Upper lobe of left lung (tissue), 6 donors: ENCODE measurements around the gene PRR7. TPM values are rescaled to one million over a fixed set of nuclear protein-coding genes. Genes with fewer than 3 reads are reported as not detected.

Experiments
- ATAC-seq, 2 donors: fragments of 200-7000 bp; cut with Tn5 transposase; one replicate each; pipeline ENCODE4 v1.9.1; 2022; ENCODE audit warnings: mild to moderate bottlenecking in 2 of 2, moderate library complexity in 2 of 2; ENCODE audit not compliant: low FRiP score in 2 of 2
- DNase-seq, 2 donors: peaks; one replicate each; pipeline ENCODE4 v3.0.0-alpha.2; 2019 to 2020
- H3K27ac ChIP-seq, 4 donors: fragments of 200-600 bp; sonication (generic); one replicate each; pipeline ENCODE4 v1.5.1; 2016 to 2019
- H3K27me3 ChIP-seq, 4 donors: fragments of 200-600 bp; sonication (generic); one replicate each; pipeline ENCODE4 v1.5.1; 2017 to 2019
- H3K36me3 ChIP-seq, 4 donors: fragments of 200-600 bp; sonication (generic); one replicate each; pipeline ENCODE4 v1.5.1; 2016 to 2019
- H3K4me1 ChIP-seq, 4 donors: fragments of 200-600 bp; sonication (generic); one replicate each; pipeline ENCODE4 v1.5.1; 2018 to 2019
- H3K4me3 ChIP-seq, 4 donors: fragments of 200-600 bp; sonication (generic); one replicate each; pipeline ENCODE4 v1.5.1; 2017 to 2019; ENCODE audit warnings: mild to moderate bottlenecking in 2 of 4, moderate library complexity in 1 of 4
- H3K9me3 ChIP-seq, 4 donors: fragments of 200-600 bp; sonication (generic); one replicate each; pipeline ENCODE4 v1.5.1; 2018 to 2019
- EP300 ChIP-seq, 4 donors: sonication (generic); formaldehyde crosslinking; IDR thresholded peaks; one replicate each; pipeline ENCODE4 v1.5.1; 2017; ENCODE audit warnings: antibody characterized with exemption in 4 of 4, control low read depth in 2 of 4
- POLR2A ChIP-seq, 4 donors: fragments of 450-650 bp; IDR thresholded peaks; one replicate each; pipeline ENCODE4 v1.5.1; 2016 to 2017; ENCODE audit warnings: antibody characterized with exemption in 4 of 4, mild to moderate bottlenecking in 2 of 4
- POLR2AphosphoS5 ChIP-seq, 2 donors: sonication (generic); formaldehyde crosslinking; IDR thresholded peaks; one replicate each; pipeline ENCODE4 v1.5.1; 2017; ENCODE audit warnings: antibody characterized with exemption in 2 of 2
- WGBS, 2 donors: methylation state at CpG; one replicate each; pipeline ENCODE4 v1.1.5; 2017 to 2018; 5-methylcytosine and 5-hydroxymethylcytosine counted together
- total RNA-seq, 6 donors: library from RNA; depleted of rRNA in 4 of 6; stranded (reverse); fragments of >200 nt in 4 of 6; gene quantifications; one replicate each; pipeline versions ENCODE4 v1.1.0 to v1.2.1, GENCODE V29; 2016 to 2021
- TF ChIP-seq, protein P1 (sequence below), 6 experiments: fragments of 450-650 bp in 4 of 6; fragments of 200-600 bp in 2 of 6; sonication (generic) in 2 of 6; IDR thresholded peaks; one replicate each; pipeline ENCODE4 v1.5.1; 2016 to 2019; ENCODE audit warnings: antibody characterized with exemption in 6 of 6
- donor health status: DM: no; HTN: no; CAD: no; lungs with moderate emphysema.
- donor health status: DM: no; HTN: yes; CAD: no; lungs with severe emphysema.

The PRR7 gene
- total RNA-seq, 6 donors from 2014 or later, result 1.6 to 9.2 (median 3.4) TPM

DNA sequence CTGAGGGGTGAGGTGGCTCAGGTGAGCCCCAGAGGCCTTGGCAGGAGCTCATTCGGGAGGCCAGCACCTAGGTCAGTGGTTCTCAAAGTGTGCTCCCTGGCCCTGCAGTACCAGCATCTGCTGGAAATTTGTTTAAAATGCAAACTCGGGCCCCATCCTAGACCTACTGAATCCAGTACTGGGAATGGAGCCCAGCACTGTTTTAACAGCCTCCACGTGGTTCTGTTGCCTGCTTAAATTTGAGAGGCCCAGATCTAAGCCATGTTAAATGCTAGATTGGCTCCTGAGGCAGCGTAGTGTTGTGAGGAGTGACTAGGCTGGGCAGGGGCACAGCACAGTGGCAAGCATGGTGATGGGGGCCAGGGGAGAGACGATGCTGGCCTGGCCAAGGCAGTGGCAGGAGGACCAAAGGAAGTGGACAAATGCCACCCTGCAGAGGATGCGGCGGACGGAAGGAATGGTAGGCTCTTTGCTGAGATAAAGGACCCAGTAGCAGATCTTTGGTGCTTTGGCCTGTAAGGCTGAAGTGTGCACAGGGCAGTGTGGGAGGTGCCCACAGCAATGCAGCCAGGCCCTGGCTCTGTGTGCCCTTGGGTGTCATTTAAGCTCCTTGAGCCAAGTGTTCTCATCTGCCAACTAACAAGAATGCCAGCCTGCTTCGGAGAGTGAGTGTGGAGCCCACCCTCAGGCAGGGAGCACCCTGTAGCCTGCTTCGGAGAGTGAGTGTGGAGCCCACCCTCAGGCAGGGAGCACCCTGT lies 4.2 kb downstream of the PRR7 start:
- no peak overlapping the region for H3K4me3 ChIP-seq
- DNase-seq, result no peak
- ATAC-seq, result no peak

DNA sequence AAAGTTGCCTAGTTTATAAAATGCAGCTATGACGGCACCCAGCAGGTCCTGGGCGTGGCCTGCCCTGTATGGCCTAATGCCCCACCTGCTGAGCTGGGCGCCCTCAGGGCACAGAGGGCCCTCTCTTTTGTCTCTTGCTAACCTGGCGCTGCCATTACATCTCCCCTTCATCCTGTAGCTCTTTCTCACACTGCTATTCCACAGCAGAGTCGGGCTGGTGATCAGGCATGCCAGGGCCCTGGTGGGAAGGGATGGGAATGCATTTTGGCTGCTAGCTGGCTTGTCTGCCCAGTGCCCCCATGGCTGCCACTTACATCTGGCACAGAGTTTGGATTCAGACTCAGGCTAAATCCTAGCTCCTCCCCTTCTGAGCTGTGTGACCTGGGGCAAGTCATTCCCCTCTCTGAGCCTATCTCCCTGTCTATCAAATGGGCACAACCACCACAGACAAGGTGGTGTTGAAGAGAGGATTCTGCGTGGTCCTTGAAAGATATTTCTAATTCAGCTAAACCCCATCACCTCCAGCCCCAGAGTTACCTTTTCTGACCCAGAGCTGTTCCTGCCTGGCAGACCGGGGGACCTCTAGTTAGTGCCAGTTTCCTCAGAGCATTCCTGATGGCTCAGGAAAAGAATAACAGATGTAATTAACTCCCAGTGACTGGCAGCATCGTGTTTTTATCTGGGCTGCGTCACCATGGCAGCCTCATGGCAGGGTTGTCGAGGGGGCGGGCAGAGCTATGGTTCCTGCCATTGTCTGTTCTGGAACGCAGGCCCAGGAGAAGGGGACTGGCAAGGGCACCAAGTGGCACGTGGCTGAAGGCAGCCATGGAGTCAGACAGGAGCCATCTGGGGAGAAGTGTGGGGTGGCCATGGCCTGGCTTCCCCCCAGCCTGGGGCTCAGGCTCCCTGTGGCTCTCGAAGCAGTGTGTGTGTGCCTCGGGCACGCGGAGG lies 6.3 kb downstream of the PRR7 start:
- 76 to 81% methylated on average over 11 to 17 of the region's 17 CpGs for WGBS, 2 donors
- Histone ChIP-seq H3K9me3 (no peaks in the 10 kb centered on the region), H3K4me1 (peaks cover 28 to 45% (median 33%) of the 10 kb centered on the region in 4 donors), H3K4me3 (no peak overlapping the region), H3K36me3 (peaks cover 0 to 3% (median under 1%) of the 10 kb centered on the region in 4 donors), H3K27me3 (peaks cover 0 to 11% (median 2%) of the 10 kb centered on the region in 4 donors), H3K27ac (no peak overlapping the region)
- no peak for DNase-seq
- no peak for ATAC-seq
- TF ChIP-seq POLR2AphosphoS5 (IDR thresholded peaks at IDR 0.05) (no peak), POLR2A (IDR thresholded peaks at IDR 0.05) (no peak), EP300 (IDR thresholded peaks at IDR 0.05) (no peak)
- TF ChIP-seq, protein P1, sequence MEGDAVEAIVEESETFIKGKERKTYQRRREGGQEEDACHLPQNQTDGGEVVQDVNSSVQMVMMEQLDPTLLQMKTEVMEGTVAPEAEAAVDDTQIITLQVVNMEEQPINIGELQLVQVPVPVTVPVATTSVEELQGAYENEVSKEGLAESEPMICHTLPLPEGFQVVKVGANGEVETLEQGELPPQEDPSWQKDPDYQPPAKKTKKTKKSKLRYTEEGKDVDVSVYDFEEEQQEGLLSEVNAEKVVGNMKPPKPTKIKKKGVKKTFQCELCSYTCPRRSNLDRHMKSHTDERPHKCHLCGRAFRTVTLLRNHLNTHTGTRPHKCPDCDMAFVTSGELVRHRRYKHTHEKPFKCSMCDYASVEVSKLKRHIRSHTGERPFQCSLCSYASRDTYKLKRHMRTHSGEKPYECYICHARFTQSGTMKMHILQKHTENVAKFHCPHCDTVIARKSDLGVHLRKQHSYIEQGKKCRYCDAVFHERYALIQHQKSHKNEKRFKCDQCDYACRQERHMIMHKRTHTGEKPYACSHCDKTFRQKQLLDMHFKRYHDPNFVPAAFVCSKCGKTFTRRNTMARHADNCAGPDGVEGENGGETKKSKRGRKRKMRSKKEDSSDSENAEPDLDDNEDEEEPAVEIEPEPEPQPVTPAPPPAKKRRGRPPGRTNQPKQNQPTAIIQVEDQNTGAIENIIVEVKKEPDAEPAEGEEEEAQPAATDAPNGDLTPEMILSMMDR (IDR thresholded peaks at IDR 0.05), result no peak

More for the DNA sequence above, 4.2 kb downstream of the PRR7 start:
- Histone ChIP-seq H3K36me3 (no peaks in the 10 kb centered on the region), H3K27me3 (peaks cover 0 to 15% (median 5%) of the 10 kb centered on the region in 4 donors), H3K27ac (no peak overlapping the region), H3K4me1 (peaks cover 37 to 47% (median 44%) of the 10 kb centered on the region in 4 donors), H3K9me3 (no peaks in the 10 kb centered on the region)
- 85 to 87% methylated on average over 5 to 9 of the region's 10 CpGs for WGBS, 2 donors
- TF ChIP-seq POLR2AphosphoS5 (IDR thresholded peaks at IDR 0.05) (no peak), POLR2A (IDR thresholded peaks at IDR 0.05) (no peak), EP300 (IDR thresholded peaks at IDR 0.05) (no peak)
- TF ChIP-seq, protein P1 (IDR thresholded peaks at IDR 0.05), result no peak

DNA sequence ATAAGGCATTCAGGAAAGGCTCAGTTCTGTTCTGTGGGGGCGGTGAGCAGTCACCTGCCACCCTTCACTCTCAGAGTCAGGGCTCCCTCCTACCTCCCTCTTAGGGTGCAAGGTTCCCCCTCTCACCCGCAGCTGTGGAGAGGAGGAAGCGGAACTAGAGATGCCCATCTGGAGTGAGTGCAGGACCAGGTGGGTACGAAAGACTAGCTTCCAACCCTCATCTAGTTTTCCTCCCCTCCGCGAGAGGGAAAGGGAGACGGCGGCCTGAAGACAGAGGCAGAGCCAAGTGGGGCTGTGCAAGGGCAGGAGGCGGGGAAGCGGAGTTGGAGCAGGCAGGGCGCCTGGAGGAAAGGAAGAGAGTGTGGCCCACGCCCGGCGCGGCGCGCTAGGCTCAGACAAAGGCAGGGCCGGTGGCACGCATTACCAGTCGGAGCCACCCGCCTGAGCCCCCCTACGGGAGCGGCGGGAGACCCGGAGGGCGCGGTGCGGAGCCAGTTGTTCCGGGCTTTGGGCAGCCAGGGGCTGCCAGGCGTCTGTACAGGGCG lies 7.3 kb downstream of the PRR7 start:
- H3K27ac ChIP-seq, result peak overlapping the region in 3 of 4 donors; percentile 49 to 85 (median 52)

DNA sequence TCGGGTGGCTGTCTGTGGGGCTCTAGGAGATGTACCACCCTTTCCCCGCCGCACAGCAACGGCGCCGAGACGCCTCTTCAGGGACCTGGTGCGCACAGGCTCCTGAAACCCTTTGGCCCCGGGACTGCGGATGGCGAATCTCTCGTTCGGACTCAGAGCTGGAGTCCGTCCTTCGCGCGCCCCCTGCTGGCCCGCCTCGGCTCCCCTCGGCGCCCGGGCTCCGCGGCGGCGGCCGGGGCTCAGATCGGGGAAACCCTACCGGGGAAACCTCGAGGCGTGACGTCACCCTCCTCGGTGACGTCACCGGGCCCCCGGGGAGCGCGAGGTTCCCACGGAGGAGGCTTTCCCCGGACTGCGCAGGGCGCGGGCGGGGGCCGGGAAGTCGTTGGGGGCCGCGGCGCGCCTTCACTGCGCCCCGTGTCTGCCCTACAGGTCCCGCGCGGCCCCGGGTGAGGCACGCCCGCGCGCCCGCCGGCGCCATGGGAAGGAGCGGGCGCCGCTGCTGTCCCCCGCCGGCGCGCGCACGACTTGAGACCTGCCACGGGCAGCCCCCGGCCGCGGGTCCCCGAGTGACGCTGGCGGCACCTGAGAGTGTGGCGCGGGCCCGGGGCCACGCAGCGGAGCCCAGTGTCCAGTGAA lies 7.9 kb downstream of the PRR7 start:
- Histone ChIP-seq H3K4me1 (peaks cover 23 to 40% (median 29%) of the 10 kb centered on the region in 4 donors), H3K9me3 (no peaks in the 10 kb centered on the region), H3K36me3 (peaks cover 0 to 17% (median 8%) of the 10 kb centered on the region in 4 donors), H3K27ac (peak overlapping the region; percentile 13 to 85 (median 50)), H3K4me3 (peak overlapping the region; percentile 57 to 81 (median 72)), H3K27me3 (peaks cover 0 to 7% (median under 1%) of the 10 kb centered on the region in 4 donors)
- ATAC-seq (peak; percentile 82 to 85), DNase-seq (peak; percentile 94 to 100)
- TF ChIP-seq POLR2AphosphoS5 (IDR thresholded peaks at IDR 0.05), result peak; percentile 25 to 35
- TF ChIP-seq EP300 (IDR thresholded peaks at IDR 0.05), result peak in 1 of 4 donors; percentile 7
- TF ChIP-seq POLR2A (IDR thresholded peaks at IDR 0.05), result no peak
- TF ChIP-seq, protein P1 (IDR thresholded peaks at IDR 0.05), result peak; percentile 97 to 99 (median 99)
- 0% methylated on average over 4 to 8 of the region's 84 CpGs for WGBS, 2 donors

More for the DNA sequence above, 7.3 kb downstream of the PRR7 start:
- WGBS, 2 donors, result 6 to 11% methylated on average over 25 to 29 of the region's 31 CpGs
- Histone ChIP-seq H3K4me1 (peaks cover 23 to 40% (median 29%) of the 10 kb centered on the region in 4 donors), H3K4me3 (peak overlapping the region in 3 of 4 donors; percentile 57 to 81 (median 80)), H3K27me3 (peaks cover 0 to 11% (median 1%) of the 10 kb centered on the region in 4 donors), H3K36me3 (peaks cover 0 to 12% (median 6%) of the 10 kb centered on the region in 4 donors), H3K9me3 (no peaks in the 10 kb centered on the region)
- ATAC-seq (no peak), DNase-seq (no peak)
- TF ChIP-seq, protein P1 (IDR thresholded peaks at IDR 0.05), result no peak
- TF ChIP-seq EP300 (IDR thresholded peaks at IDR 0.05), result no peak
- TF ChIP-seq POLR2A (IDR thresholded peaks at IDR 0.05), result no peak
- TF ChIP-seq POLR2AphosphoS5 (IDR thresholded peaks at IDR 0.05), result no peak
